GM12878 (cell line): Measurements from ENCODE around the gene SP6. TPM values are rescaled to one million over a fixed set of nuclear protein-coding genes. Genes with fewer than 3 reads are reported as not detected.

Experiments used
- ATAC-seq: fragments of 200-7000 bp; cut with Tn5 transposase; 3 replicates; pipeline ENCODE4 v1.9.1; 2020; ENCODE audit warnings: mild to moderate bottlenecking, moderate library complexity
- BruUV-seq: library from RNA; stranded (reverse); fragments of 400-500 nt; replicated peaks from 2 replicates; lab custom pipeline; 2021; lab: Mats Ljungman, UMichigan
- CTCF ChIA-PET: fragments of 300-600 bp; sonication (Branson Sonifier 250); formaldehyde crosslinking; extraction: SDS; loops from one replicate; lab custom pipeline; 2021; ENCODE audit warnings: inconsistent platforms; lab: Yijun Ruan, JAX
- POLR2A ChIA-PET: fragments of 350-600 bp; formaldehyde crosslinking; extraction: SDS; loops from one replicate; lab custom pipeline; 2021; ENCODE audit warnings: inconsistent platforms; lab: Charles Lee
- RAD21 ChIA-PET: fragments of 300-600 bp; sonication (Branson Sonifier 250); formaldehyde crosslinking; loops from one replicate; lab custom pipeline; 2023; ENCODE audit warnings: antibody characterized with exemption; ENCODE audit not compliant: unreplicated experiment; lab: Charles Lee
- SMC1A ChIA-PET: fragments of 300-600 bp; sonication (Branson Sonifier 250); formaldehyde crosslinking; loops from one replicate; lab custom pipeline; 2023; ENCODE audit not compliant: unreplicated experiment, uncharacterized antibody; lab: Charles Lee
- DNase-seq: peaks from one replicate; pipeline ENCODE4 v3.0.0-alpha.2; 2011; ENCODE audit warnings: low read depth, low spot score
- FAIRE-seq: peaks from 3 replicates; lab custom pipeline; 2011; peaks lifted over from hg19 to GRCh38; lab: Jason Lieb, UNC
- H2AFZ ChIP-seq: 2 replicates; pipeline ENCODE4 v1.6.0; 2011; ENCODE audit warnings: low read depth, low read length, control low read depth; ENCODE audit not compliant: control insufficient read depth
- H3K27ac ChIP-seq: 2 replicates; pipeline ENCODE4 v1.5.1; 2011; ENCODE audit warnings: control low read depth; ENCODE audit not compliant: control insufficient read depth, insufficient read depth
- H3K27me3 ChIP-seq, 2 experiments: replicated peaks in 1 of 2; 2 replicates each; pipeline versions ENCODE4 v1.6.0 to v1.6.1; 2011; ENCODE audit warnings: low read length in 1 of 2; ENCODE audit not compliant: control insufficient read depth in 2 of 2, insufficient read depth in 2 of 2
- H3K36me3 ChIP-seq, 2 experiments: 2 replicates each; pipeline ENCODE4 v1.5.1; 2011; ENCODE audit warnings: low read length in 1 of 2; ENCODE audit not compliant: control insufficient read depth in 2 of 2, insufficient read depth in 2 of 2
- H3K4me1 ChIP-seq: 2 replicates; pipeline ENCODE4 v1.6.1; 2011; ENCODE audit warnings: mild to moderate bottlenecking, low read length, moderate library complexity, mixed read lengths; ENCODE audit not compliant: control insufficient read depth, insufficient read depth
- H3K4me2 ChIP-seq: 2 replicates; pipeline ENCODE4 v1.6.0; 2011; ENCODE audit warnings: control low read depth; ENCODE audit not compliant: control insufficient read depth, insufficient read depth
- H3K4me3 ChIP-seq: fragments of 200-600 bp; sonication (generic); 2 replicates; pipeline ENCODE4 v1.5.1; 2016
- H3K79me2 ChIP-seq: 2 replicates; pipeline ENCODE4 v1.6.0; 2011; ENCODE audit warnings: low read length; ENCODE audit not compliant: control insufficient read depth, insufficient read depth
- H3K9ac ChIP-seq: 2 replicates; pipeline ENCODE4 v1.8.0; 2011; ENCODE audit warnings: low read length, control low read depth, mixed read lengths; ENCODE audit not compliant: control insufficient read depth, insufficient read depth
- H3K9me3 ChIP-seq: replicated peaks from 3 replicates; pipeline ENCODE4 v1.5.1; 2011; ENCODE audit warnings: mild to moderate bottlenecking, low read length; ENCODE audit not compliant: control insufficient read depth, insufficient read depth
- H4K20me1 ChIP-seq: 2 replicates; pipeline ENCODE4 v1.6.0; 2011; ENCODE audit not compliant: control insufficient read depth, insufficient read depth
- ATF7 ChIP-seq: fragments of 450-650 bp; IDR thresholded peaks from 2 replicates; pipeline ENCODE4 v1.6.1; 2016; ENCODE audit warnings: low read depth, mild to moderate bottlenecking
- FOXK2 ChIP-seq: fragments of 450-650 bp; IDR thresholded peaks from 2 replicates; pipeline ENCODE4 v1.6.1; 2017; ENCODE audit warnings: mild to moderate bottlenecking, moderate library complexity
- FOXM1 ChIP-seq: IDR thresholded peaks from 2 replicates; pipeline ENCODE4 v1.6.1; 2012; ENCODE audit warnings: low read depth, mild to moderate bottlenecking, inconsistent platforms, low read length, moderate library complexity
- HDAC2 ChIP-seq: fragments of 200-600 bp; sonication (generic); IDR thresholded peaks from 2 replicates; pipeline ENCODE4 v1.6.1; 2017
- IRF4 ChIP-seq: IDR thresholded peaks from 2 replicates; pipeline ENCODE4 v1.6.1; 2011; ENCODE audit warnings: low read depth, low read length
- KAT2A ChIP-seq: conservative IDR thresholded peaks from 2 replicates; pipeline ENCODE4 v1.6.1; 2011; ENCODE audit warnings: low read depth, low read length; ENCODE audit not compliant: control insufficient read depth
- MTA2 ChIP-seq: fragments of 450-650 bp; IDR thresholded peaks from 2 replicates; pipeline ENCODE4 v1.6.1; 2016; ENCODE audit warnings: low read depth, mild to moderate bottlenecking, moderate library complexity
- NR2F1 ChIP-seq: fragments of 450-650 bp; conservative IDR thresholded peaks from 2 replicates; pipeline ENCODE4 v1.6.1; 2017; ENCODE audit warnings: mild to moderate bottlenecking
- POLR2AphosphoS2 ChIP-seq: IDR thresholded peaks from 2 replicates; pipeline ENCODE4 v1.6.1; 2011; ENCODE audit warnings: low read depth, mild to moderate bottlenecking, low read length, improper control_type of control experiment, moderate library complexity
- SUZ12 ChIP-seq: fragments of 200-600 bp; sonication (generic); IDR thresholded peaks from one replicate; pipeline ENCODE4 v1.6.1; 2018; ENCODE audit warnings: antibody characterized with exemption, mild to moderate bottlenecking; ENCODE audit not compliant: unreplicated experiment
- TARDBP ChIP-seq: IDR thresholded peaks from 2 replicates; pipeline ENCODE4 v1.6.1; 2016; ENCODE audit warnings: borderline replicate concordance
- ZBTB11 ChIP-seq: fragments of 450-650 bp; formaldehyde crosslinking; IDR thresholded peaks from 2 replicates; pipeline ENCODE4 v1.5.0; 2022; ENCODE audit warnings: mild to moderate bottlenecking, missing genetic modification characterization
- ZBTB4 ChIP-seq: fragments of 450-650 bp; formaldehyde crosslinking; IDR thresholded peaks from 2 replicates; pipeline ENCODE4 v1.4.0; 2022; ENCODE audit warnings: mild to moderate bottlenecking, moderate library complexity
- ZNF274 ChIP-seq: IDR thresholded peaks from one replicate; pipeline ENCODE4 v1.8.0; 2011; ENCODE audit not compliant: insufficient read length, insufficient read depth
- WGBS: methylation state at CpG from one replicate; pipeline ENCODE4 v1.1.6; 2016; ENCODE audit warnings: low lambda C conversion rate; ENCODE audit not compliant: insufficient replicate concordance, insufficient coverage; ENCODE audit errors: missing lambda C conversion rate; 5-methylcytosine and 5-hydroxymethylcytosine counted together
- in situ Hi-C: fragments of 300-500 bp; cut with MboI; formaldehyde crosslinking; loops from 9 replicates; pipeline ENCODE4 v1.14.3; 2018; ENCODE audit warnings: mixed read lengths
- intact Hi-C: fragments of 100-400 bp; cut with micrococcal nuclease; formaldehyde crosslinking; loops from one replicate; pipeline ENCODE4 v1.14.2; 2022; ENCODE audit not compliant: unreplicated experiment
- polyA plus RNA-seq, 11 experiments: library from polyadenylated mRNA; depleted of rRNA in 4 of 11; unstranded in 6 of 11; stranded (reverse) in 5 of 11; fragments of >200 nt; fragmentation: Nextera tagmentation in 4 of 11; fragmentation: Illumina TruSeq in 1 of 11; extraction: Ambion mirVana in 4 of 11; extraction: Trizol in 1 of 11; gene quantifications; 1 replicate in 1 of 11; 2 replicates in 10 of 11; pipeline versions ENCODE4 v1.2.1 to v1.2.3, GENCODE V29; 2011 to 2016; ENCODE audit warnings: inconsistent platforms in 2 of 11, missing spikeins in 2 of 11, low read depth in 1 of 11
- total RNA-seq, 4 experiments: library from RNA; depleted of rRNA in 3 of 4; stranded (reverse); fragments of >200 nt in 3 of 4; fragmentation: Illumina TruSeq in 1 of 4; extraction: Trizol in 1 of 4; gene quantifications; 2 replicates each; pipeline versions ENCODE4 v1.2.1 to v1.2.3, GENCODE V29; 2013 to 2021

Gene SP6
- total and polyA plus RNA-seq, 10 of the 15 experiments (the other 5 are each of a cell fraction or from before 2014, with no cell fraction given), result 0.05 to 0.15 (median 0.06) TPM; not detected in 7

- TF ChIP-seq ZBTB11 (no peak), HDAC2 (no peak), ZBTB4 (CRISPR knock-in tag) (no peak)
- TF ChIP-seq, all 136 proteins: peak for 0
Observed at GRCh38 chr17:47871048-47871447, 20.1 kb upstream of the SP6 start (continued).

GRCh38 chr17:47870056-47870455, 19.1 kb upstream of the SP6 start:
- ChIA-PET POLR2A (no interaction called here), RAD21 (interaction anchor here (1.4 kb wide), 1 partner anchor 20 kb away, joined by 4 read pairs; no protein-coding TSS in a partner anchor), SMC1A (interaction anchor here (0.8 kb wide), 1 partner anchor 21 kb away, joined by 6 read pairs; no protein-coding TSS in a partner anchor), CTCF (interaction anchor here (0.7 to 1.0 kb wide), 3 partner anchors 30 to 121 kb away, joined by 3 read pairs; no protein-coding TSS in a partner anchor)
- intact Hi-C loops, result no loop called here
- DNase-seq, result no peak
- no peak overlapping the region for H3K4me3 ChIP-seq
- H3K4me1 ChIP-seq, result peaks cover 6% of the 10 kb centered on the region; the same call in 1 of the 2 replicates
- H4K20me1 ChIP-seq, result no peaks in the 10 kb centered on the region
- H3K36me3 ChIP-seq, result no peaks in the 10 kb centered on the region
- peaks cover 0 to 7% of the 10 kb centered on the region in 2 experiments for H3K27me3 ChIP-seq
- no peak overlapping the region for H3K9ac ChIP-seq
- no peaks in the 10 kb centered on the region for H3K79me2 ChIP-seq
- TF ChIP-seq FOXM1, result no peak
- no peak for TF ChIP-seq TARDBP
- TF ChIP-seq ATF7, result no peak
- no peak for TF ChIP-seq POLR2AphosphoS2
- TF ChIP-seq FOXK2, result no peak
- no peak for TF ChIP-seq IRF4
- TF ChIP-seq SUZ12, result no peak
- no peak for TF ChIP-seq ZNF274
- TF ChIP-seq KAT2A, result no peak
- TF ChIP-seq MTA2, result no peak
- no peak for TF ChIP-seq NR2F1
- WGBS, result 0% methylated on average over 1 of the region's 1 CpG
- in situ Hi-C loops, result no loop called here
- no peak overlapping the region for H2AFZ ChIP-seq
- H3K4me2 ChIP-seq, result no peak overlapping the region
- no TSS peak for BruUV-seq
- no peaks in the 10 kb centered on the region for H3K9me3 ChIP-seq
- H3K27ac ChIP-seq, result no peak overlapping the region
- no peak for FAIRE-seq
- no peak for ATAC-seq
